GM18507 (cell line): ENCODE data around the gene ZEB2.
A peak's percentile ranks its signal among the peaks of the same experiment; 100 is the strongest.

Experiments used
- DNase-seq: peaks from one replicate; pipeline ENCODE4 v3.0.0; 2011; ENCODE audit warnings: low read depth; ENCODE audit not compliant: insufficient read length; ENCODE audit errors: extremely low spot score
- FAIRE-seq: peaks from 2 replicates; lab custom pipeline; 2011; peaks lifted over from hg19 to GRCh38; lab: Jason Lieb, UNC

ZEB2 gene

DNA sequence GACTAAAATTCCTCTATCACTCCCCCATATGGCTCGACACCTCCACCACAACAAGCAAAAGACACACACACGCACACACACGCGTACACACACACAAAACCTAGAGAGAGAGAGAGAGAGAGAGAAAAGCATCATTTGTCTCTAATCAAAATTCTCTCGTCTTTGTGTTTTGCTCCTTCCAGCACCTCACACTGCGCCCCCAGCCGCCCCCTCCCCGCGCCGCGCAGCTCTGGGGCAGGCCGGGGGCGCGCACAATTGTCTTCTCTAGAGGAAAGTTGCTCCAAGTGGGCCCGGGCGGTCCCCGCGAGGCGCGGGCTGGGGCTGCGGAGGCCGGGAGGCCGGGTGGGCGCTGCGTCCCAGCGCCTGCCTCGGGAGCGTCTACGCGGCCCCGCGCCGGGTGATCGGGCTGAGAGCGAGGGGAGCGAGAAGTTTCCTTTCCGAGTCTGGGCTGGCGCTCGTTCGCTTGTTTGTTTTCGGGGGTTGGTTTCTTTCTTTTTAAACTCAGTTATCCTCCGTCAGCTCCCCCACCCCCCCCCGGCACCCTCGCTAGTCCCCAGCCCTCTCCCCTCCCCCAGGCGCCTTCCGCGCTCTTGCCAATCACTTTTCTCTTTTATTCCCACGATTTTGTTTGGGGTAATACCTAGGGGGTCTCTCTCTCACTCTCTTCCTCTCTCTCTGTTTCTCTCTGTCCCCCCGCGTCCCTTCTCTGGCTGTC is 4.1 kb downstream of the ZEB2 start:
- no peak for DNase-seq
- no peak for FAIRE-seq

DNA sequence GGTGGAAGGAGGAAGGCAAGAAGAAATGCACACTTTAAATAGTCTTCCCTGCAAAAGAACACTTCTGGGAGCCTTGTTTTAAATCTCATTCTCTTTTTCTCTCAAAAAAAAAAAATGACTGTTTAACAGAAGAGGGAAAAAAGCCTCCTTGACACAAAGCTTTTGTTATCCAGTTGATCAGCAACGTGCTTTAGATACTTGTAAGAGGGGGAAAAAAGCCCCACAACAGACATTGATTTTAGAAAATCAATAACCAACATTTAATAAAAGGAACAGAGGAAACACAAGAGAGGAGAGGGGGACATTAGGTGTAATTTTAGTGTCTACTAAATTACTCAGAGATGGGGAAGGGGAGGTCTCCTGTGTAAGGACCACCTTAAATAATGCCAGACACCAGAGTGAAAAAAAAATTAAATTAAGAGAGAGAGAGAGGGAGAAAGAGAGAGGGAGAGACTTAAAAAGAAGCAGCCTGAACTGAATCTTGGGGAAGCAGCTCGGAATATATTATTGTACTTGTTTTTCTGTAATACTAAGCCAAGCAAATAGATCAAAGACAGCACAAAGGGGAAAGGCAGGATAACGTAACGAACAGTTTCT is 4.7 kb downstream of the ZEB2 start:
- no peak for FAIRE-seq
- DNase-seq, result no peak

DNA sequence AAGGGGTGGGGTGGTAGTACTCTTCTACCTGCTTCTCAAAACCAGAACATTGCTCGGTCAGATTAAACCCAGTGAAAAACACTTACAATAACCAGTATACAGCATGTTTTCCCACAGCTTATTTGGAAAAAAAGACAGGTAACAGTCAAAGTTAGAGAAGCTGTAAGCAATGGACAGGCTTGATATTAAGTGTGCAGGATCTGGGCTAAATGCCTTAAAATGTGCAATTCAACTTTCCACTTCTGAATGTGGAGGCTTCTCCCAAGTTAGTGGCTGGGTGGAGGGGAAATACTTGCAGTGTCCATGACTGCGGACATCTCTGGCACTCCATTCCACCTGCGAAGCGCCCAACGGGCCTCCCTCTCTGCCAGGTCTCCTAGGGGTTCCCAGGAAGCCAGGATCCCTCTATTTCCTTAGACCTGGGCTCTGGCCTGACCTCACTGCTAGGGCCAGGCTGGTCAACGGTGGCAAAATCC is 5.3 kb downstream of the ZEB2 start:
- no peak for FAIRE-seq
- DNase-seq, result no peak

DNA sequence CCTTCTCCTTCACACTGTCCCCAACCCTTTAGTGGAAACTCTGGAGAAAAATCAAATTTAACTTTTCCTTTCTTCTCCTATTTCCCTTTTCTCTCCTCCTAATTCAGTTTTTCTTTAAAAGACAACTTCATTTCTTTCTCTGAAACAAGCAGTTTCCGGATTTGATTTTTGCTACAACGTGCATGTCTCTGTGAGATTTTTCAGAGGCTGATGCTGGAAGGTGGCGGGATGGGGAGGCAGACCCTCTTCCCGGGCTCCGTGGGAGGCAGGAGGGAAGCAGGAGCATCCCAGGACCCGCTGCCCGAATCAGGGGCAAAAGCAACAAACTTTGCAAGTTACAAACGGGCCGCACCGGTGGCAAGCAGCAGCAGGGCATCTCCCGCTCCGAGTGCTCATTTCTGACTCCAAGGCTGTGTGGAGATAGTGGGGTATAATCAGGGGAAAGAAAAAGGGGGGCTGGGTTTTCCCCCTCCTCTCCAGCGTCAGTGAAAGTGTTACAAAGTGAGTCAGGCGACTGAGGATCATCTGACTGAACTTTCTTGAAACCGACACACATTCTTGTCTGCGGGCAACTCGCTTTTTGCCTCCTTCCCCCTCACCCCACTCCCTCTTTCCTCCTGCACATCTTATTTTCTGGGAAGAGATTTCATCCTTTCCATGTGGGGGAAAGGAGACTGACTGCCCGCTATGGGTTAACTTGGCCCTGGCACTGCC is 6.4 kb downstream of the ZEB2 start:
- no peak for FAIRE-seq
- DNase-seq, result no peak

DNA sequence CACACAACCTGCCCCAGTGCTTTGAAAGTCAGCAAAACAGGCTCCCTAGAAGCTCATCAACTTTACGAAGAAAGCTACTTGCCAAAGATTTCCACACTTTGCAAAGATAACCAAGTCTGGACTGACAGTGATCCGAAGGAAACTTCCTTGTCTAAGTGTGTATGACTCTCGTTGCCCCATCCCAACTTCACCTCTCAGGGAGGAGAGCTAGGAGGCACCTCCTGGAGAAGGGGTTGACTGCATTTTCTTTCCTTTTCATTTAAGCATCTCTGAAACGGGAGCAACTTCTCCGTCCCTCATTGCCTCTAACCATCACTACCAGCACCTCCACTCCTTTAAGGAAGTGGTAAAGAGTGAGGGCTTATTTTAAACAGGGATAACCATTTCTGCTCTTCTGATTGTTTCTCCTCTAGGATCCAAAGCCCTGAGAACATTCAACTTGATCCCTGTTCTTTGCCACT is 7.0 kb downstream of the ZEB2 start:
- no peak for DNase-seq
- no peak for FAIRE-seq

DNA sequence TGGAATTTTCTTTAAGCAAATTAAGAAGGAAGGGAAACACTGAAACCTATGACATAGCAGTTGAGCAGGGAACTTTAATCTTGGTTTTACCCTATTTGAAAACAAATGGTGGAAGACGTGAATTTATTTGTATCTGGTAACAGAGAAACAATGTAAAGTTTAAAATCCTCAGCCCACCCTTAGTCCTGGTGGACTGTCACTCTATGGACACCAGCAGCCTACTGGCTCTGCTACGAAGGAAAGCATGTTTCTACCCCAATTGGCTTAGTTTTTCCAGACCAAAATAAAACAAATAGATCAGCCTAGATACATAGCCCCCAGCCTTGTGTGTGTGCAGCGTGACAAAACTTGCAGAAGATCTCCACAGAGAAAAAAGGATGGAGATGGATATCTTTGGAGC is 7.4 kb downstream of the ZEB2 start:
- no peak for DNase-seq
- FAIRE-seq, result no peak

DNA sequence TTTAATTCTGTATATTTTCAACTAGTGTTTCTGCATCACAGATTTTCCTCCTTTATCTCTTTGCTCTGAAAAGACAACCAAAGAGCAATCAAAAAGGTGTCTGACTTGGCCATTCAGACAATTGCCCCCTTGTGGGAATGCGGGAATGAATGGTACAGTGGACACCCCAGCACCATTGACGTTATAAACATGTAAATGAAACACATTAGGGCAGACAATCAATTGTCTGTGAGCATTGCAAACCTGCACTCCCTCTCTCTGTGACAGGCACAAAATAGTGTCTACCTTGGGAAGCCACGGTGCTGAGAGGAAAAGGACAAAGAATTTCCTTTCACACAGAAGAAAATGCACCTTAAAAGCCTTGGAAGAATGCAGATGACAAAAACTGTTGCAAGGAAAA is 8.0 kb downstream of the ZEB2 start:
- DNase-seq, result no peak
- no peak for FAIRE-seq

DNA sequence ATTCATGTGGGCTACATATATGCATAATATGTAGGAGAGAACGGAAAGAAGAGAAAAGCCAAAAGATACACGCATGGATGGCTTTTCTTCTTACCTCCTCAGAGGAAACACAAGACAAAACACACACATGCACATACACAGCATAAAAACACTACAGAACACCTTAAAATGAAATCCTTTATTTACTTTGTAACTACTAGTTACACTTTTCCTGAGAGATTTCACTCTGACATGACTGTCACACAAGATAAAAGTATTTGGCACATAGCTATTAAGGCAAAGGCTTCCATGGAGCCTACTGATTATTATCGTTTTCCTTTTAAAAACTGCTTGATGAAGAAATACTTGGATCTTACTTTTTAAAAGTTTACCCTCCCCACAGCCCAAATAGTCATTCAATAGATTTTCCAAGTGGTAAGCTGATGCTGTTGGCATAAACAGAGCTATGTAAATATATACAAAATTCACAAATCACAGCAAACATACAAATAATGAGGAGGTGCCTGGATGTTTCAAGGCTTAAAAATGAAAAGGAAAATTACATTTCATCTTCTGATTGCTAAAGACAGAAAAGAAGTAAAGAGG is 8.6 kb downstream of the ZEB2 start:
- DNase-seq, result no peak
- no peak for FAIRE-seq

DNA sequence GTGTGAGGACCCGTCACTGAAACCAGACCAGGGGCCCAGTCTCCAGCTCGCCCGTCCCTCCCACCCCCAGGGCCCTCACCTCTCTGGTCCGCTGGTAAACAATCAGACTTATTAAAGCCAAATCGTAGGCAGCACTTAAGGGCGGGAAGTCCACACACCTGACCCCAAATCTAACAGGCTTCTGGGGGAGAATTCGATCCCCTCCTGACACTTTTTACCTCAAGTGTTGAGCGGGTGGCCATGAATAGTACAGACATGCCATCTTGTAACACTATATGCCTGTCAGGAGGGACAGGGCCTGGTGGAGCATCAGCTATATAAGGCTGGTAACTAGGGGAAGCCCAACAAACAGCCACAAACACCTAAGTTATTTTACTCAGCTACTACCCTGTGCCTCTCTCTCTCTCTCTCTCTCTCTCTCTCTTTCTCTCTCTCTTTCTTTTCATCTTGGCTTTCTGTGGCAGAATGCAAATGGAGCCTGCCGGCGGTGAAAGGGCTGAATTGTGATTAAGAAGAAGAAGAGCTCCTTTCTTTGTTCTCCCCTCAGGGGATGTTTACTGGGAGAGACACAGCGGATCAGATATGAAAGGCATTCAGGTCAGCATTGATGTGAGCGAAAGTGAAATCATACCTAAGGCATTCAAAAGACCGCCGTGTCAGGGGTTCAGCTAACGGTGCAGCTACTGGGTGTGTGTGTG is 9.5 kb downstream of the ZEB2 start:
- DNase-seq (no peak), FAIRE-seq (peak; percentile 71)

DNA sequence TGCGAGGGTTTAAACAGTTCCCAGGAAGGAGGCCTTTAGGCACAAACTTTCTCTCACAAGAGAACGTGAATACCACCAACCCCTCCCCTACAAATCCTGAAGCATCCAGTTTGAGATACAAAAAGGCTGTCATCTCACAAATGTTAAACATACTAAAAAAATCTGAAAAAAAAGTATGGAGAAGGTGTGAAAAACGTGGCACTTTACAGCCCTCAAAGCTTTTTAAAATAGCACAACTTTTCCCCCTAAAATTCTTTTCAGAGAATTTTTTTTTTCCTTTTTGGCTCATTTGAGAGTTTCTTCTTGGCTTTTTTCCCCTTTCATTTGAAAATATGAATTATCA is 10.1 kb downstream of the ZEB2 start:
- FAIRE-seq (no peak), DNase-seq (no peak)

DNA sequence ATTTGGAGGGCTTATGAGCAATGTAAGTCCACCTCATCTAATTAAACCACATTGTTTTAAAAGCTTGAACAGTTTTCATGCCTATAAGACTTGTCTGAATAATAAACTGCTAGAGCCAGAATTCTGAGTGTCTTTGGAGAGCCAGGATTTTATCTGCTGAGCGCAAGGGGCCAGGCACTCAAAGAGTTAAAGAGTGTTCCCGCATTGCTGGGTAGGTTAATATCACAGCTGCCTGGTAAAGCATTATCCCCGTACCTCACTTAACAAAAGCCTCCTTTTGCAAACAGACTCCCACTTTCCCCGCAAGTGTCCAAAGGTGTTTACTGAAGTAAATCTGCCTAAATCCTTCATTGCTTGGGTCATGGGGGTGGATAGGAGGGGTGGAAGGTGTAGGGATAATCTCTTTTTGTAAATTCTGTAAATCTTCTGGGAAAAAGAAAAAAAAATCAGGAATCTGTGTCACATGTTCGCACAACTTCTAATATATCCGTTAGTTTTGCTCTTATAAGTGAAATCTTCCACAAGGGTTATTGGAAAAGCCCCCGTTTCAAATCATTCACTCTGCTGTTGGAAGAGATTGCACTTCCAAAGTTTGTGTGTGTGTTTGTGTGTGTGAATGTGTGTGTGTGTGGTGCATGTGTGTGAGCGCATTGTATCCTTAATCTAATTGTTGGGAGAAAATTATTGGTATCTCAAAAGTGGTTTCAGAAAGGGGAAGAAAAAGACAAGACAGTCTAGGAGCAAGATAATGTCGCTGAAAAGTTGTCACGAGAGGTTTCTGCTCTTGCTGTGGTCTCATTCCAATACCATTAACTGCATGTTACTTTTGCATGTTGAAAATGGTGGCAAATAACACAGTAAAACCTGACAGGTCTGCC is 10.7 kb downstream of the ZEB2 start:
- FAIRE-seq (no peak), DNase-seq (no peak)

DNA sequence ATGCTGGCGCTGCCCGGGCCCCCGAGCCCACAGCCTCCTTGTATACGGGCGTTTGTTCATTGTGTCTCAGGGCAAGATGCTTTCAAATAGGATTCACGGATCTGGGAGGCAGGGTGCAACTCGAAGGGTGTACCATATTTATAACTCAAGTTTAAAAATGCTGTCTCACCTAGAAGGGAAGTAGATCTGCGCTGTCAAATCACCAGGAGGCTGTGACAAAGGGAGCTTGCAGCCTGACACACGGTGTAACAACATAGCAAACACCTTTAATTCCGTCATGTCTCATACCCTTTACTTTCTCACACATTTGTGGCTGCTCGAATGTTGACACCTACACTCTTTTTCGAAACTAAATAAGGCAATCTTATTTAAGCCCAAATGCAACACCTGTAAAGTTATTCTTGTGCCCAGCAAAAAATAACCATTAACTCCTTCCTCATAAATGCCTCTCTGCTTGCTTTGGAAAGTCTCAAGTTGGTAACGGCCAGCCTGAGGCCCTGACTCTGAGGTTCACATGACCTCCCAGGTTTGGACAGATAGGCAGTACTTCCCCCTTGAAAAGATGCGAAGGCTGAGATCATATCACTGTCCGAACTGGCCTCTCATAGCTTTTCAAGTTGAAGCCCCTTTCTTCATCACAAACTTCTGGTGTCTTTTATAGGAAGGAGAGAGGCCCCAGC is 11.6 kb downstream of the ZEB2 start:
- DNase-seq (no peak), FAIRE-seq (no peak)

DNA sequence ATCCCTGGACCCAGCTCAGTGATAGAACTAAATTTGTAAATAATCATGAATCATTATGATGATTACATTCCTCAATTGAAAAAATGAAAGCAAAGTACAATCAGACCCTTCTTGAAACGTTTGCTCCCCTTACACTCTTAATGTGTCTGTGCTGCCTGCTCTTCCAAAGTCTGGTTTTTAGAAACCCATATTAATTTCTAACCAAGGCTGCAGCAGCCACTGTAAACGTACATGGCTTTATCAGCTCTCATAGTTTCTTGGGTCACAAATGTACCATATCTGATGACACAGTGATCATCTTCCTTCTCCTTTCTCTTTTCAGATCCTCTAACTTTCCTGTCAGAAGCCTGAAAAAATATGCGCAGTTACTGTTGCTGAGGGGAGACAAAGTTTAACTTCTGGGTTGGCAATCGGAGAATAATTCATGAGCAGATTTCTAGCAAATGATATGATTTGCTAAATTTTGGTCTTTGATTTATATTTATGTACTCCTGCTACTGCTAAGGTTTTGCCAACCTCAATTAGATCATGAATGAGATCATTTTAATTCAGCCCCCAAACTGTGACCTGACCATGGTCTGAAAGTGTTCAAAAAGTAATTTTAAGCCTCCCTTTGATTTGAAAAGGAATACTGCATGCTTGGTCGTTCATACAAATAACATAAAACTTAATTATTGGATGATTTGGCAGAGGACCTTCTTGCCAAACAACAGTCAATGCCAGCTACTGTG is 12.3 kb downstream of the ZEB2 start:
- DNase-seq (no peak), FAIRE-seq (no peak)

DNA sequence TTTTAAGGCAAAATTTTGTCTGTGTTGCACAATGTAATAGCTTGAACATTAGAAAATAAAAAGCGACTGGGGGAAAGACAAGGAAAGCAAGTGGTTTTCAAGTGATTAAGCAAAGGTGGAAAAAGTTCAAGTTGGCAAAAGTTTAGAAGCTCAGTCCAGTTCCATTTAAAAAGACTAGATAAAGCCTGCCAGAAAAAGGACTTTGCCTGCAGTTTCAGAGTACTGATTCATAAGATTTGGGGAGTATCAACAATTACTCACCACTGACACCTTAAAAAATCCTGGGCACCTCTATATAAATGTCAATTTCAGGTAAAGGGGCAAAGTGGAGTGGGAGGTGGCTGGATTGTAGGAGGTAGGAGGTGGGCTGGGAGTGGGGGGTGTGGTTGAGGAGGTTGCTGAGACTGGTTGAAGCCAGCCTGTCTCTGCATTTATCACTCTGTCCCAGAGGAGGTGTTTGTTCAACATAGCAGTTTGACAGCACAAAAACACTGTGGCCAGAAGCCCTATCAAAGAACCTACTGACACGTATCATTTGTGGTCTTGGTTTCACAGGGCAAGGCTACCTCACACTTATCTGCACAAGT is 14.6 kb downstream of the ZEB2 start:
- FAIRE-seq, result no peak
- DNase-seq, result no peak

DNA sequence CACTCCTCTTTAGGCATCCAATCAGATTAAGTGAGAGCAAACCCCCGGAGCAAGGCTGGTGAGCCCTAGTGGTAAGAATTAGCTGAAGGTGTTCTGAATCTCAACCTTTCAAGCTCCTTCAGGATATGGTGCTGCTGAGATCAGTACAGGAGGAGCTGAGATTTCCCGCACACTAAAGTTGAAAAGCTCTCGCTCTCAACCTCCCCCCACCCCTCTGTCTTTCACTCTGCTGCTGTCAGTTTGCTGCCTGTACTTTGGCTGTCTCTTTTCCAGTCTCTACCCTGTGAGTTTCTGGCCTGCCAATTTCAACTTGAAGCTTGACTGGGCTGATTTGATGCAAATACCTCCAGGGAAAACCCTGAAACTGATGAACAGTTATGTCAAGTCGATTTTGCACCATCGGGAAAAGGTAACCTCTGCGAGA is 15.7 kb downstream of the ZEB2 start:
- DNase-seq (no peak), FAIRE-seq (no peak)

DNA sequence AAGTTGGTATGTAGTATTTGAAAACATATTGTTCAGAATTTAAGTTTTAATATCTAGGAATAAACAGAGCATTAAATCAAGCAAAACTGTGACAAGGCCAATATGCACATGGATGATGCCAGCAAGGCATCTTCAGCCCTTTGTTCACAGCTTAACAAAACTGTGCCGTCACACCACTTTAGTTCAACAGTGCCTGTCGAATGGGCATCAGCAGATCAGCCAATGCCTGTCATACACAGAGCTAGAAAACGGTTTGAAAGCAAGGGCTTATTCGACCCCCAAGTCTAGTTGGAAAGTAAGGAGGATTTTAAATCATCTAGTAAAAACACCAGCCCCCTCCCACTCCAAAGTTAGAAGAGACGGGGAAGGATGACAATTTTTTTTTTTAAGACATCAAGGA is 16.7 kb downstream of the ZEB2 start:
- FAIRE-seq (no peak), DNase-seq (no peak)

DNA sequence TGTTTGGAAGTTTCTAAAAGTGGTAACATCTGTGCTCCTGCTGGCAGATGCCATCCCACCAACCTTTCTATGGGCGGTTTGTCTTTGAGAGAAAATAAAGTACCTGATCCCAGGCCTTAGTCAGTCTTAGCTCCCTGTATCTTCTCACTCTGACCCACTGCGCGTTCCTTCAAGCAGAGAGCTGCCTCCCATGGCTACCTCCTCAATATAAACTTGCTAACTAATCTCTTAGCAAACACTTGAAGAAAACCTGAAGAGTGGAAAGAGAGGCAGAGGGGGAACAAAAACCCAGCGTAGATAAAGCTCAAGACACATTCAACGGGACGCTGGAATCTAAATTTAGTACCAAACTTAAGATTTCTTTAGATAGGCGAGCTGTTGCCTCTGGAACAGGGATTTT is 17.6 kb downstream of the ZEB2 start:
- FAIRE-seq (no peak), DNase-seq (no peak)

DNA sequence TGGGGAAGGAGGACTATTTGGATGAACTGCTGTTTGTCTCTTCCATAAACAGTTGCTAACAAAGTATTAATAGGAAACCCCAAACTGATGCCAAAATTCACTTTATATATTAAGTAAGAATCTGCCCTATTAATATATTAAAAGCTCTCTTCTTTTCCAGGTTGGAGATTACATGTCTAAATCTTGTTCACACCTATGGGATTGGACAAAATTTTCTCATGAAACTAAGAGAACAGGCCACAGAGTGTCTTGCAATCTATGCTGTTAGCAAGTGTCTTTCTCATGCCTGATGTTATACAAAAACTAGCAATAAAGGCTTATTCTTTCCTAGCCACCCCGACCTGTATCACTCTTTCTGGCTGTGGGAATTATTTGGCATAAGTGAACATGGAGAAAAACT is 18.3 kb downstream of the ZEB2 start:
- DNase-seq (no peak), FAIRE-seq (no peak)
